NCI-H2029 treated with DMSO at 0.1 percent for 48 hours (cell line): ENCODE measurements around the gene ADORA3.
"Not testable (repeated sequence)": the region's sequence is repeated elsewhere in the genome, so short reads cannot be mapped to it uniquely, and the experiment has no call there.

Source experiments
- DNase-seq: peaks from one replicate; lab custom pipeline; 2025; lab: John Stamatoyannopoulos, UW

The ADORA3 gene

DNA sequence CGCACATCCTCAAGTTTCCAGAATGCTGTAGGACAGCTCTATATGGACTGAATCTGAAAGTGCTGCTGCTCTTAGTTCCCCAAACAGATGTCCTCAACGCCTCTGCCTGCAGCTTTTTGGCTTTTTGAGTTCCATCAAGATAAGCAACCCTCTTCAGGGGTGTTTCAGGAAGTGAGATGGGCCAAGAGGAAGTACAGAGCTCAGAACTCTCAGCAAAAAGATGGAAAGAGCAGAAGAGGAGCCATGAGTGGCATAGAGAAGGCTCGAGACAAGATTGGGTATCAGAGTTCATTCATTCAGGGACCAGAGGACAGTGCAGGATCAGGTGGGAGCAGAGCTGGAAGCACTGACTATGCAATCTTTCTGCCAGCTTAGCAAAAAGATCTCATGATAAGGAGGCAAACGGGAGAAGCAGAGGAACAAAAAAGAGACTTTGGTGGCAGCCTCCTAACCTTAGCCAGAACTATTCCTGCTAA lies at the start of gene ADORA3, which contains the start of gene TMIGD3:
ADORA3 (minus strand) TSS at position 49 of the 476 bp plus-strand sequence. CDS start 279 bp downstream, outside the sequence.
TMIGD3 (minus strand) TSS at position 49 of the 476 bp plus-strand sequence. CDS start 279 bp downstream, outside the sequence.
- DNase-seq = no peak

DNA sequence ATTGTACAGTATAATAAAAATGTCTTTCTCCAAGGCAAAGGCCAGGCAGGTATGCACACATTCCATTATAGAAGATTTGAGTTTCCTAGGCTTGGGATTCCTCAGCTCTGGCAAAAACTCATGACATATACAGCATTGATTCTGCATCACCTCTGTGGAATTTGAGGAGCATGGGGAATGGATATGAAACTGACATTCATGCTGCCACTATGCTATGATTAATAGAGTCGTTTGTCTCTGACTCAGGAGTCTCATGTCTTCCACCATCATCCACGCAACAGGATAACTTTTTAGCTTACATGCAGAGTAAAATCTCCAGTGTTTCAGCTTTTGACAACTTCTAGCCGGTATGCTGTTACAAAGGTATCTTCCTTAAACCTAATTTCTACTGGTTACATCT lies 49.8 kb upstream of the ADORA3 start:
- no peak for DNase-seq

DNA sequence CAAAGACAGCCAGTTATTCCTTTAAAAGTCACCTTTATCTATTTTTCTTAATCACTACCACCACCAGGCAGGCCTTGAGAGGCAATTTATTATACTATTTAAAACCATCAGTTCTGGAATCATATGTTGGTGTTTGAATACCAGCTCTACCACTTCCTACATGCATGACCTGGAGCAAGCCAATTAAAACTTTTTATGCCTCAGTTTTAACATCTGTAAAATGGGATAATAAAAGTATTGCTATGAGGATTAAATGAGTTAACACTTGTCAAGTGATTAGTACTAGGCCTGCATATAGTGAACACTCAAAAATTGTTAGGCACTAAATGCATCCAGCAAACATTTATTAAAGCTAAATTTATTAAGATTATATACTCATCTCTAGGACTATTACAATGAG lies 49.2 kb upstream of the ADORA3 start:
- DNase-seq = no peak

DNA sequence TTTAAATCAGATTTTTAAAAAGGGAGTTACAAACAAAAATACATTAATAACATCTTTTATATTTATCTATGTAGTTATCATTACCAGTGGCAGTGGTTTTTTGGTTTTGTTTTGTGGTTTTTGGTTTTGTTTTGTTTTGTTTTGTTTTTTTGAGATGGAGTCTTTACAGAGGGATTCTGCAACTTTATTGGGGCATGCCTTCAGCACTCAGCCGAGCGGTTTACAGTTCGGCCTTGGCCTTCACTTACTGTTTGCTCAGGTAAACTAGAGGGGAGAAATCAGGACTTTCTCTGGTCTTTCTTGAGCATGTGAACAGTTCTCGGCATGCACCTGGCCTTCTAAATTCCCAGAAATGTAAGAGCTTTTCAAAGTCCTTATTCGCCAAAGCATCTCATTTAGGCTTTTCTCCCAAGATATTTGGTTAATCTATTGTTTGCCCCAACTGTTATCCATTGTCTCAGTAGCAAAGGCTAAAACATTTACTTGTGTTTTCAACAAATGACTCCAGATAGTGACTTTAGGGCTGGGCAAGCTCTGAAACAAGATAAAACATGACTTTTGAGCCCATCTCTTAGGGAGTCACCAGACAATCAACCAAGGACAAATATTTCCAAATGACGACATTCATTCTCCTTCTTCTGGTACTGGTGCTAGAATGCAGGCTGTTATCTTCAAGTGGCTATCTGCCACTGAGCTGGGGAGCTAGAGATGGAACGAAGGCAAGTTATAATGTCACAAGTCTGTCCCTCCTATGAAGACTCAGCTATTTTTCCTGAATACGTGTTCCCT lies 48.4 kb upstream of the ADORA3 start:
- DNase-seq = no peak

DNA sequence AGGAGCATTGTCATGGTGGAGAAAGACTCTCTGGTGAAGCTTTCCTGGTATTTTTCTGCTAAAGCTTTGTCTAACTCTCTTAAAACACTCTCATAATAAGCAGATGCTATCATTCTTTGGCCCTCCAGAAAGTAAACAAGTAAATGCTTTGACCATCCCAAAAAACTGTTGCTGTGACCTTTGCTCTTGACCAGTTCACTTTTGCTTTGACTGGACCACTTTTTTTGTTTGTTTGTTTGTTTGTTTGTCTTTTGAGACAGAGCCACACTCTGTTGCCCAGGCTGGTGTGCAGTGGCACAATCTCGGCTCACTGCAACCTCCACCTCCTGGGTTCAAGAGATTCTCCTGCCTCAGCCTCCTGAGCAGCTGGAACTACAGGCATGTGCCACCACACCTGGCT lies 44.4 kb upstream of the ADORA3 start:
- DNase-seq = not testable (repeated sequence)

DNA sequence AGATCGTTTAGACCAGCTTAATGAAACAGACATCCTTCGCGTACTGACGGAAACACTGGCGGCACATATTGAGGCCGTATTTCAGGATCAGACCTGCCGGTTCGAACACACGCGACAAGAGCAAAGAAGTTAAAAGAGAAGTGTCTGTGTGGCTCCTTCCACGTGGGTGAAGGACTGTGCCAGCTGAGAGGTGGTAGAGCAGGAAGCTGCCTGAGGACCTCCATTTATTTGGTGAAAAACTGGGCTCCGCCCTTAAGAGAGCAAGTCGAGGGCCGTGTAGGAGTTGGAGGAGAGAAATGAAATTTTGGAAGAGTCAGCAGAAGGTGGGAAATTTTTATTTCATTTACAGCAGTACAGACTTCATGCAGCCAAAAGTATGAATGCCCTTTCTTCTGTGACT lies 38.8 kb upstream of the ADORA3 start:
- no peak for DNase-seq

DNA sequence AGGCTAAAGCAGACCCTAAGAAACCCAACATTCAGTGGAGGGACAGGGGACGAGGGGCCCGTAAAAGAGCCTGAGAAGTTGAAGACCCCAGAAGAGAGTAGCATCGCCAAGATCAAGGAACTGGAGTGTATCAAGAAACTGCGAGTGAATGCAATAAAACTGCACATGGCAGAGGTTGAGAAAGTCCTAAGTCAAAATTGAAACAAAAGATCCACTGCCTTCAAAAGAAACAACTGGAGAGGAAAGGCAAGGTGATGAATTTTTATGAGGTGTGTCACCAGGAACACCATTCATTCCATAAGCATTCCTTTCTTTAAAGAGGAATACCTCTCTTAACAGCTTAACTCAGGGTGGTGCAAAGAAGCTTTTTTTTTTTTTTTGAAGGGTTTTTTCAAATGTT lies 38.3 kb upstream of the ADORA3 start:
- no peak for DNase-seq

DNA sequence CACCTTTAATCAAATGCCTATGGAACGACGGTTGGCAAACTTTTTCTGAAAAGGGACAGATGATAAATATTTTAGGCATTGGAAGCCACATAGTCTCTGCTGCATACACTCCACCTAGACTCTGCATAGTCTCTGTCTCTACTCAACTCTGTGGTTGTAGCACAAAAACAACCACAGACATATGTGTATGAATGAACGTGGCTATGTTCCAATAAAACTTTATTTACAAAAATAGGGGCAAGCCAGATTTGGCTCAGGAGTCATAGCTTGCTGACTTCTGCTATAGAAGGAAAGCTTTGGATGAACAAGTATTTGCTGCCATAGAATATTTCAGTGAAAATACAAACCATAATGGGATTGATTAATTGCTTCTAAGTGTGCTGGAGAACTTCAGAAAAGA lies 37.5 kb upstream of the ADORA3 start:
- no peak for DNase-seq

DNA sequence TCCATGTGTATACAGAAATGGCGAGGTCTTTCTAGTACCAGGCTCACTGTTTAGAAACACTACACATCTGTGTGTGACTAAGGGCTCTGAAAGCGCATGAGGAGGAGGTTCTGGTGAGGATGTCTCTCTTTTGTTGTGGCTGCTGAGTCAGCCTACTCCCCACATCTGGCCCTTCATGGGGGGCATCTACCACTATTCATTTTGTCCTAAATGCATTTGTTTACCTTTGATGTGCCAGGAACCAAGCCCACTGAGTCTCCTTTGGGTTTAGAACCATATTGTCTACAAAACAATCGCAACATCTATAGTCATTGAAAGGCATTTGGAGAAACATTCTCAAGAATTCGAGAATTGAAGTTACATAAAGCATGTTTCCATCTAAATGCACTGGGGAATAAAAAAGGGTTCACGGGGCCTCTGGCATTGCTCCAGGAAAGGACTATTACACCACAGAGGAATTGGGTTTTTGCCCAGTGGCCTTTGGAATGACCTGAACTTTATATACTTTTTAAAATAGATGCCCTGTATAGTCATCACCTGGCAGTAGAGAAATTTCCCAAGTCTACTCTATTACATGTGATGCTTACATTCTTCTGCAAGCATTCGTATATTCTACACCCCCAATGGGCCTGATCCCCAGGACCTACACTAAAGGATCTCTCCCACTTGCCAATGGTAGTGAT lies 35.1 kb upstream of the ADORA3 start:
- DNase-seq = no peak

DNA sequence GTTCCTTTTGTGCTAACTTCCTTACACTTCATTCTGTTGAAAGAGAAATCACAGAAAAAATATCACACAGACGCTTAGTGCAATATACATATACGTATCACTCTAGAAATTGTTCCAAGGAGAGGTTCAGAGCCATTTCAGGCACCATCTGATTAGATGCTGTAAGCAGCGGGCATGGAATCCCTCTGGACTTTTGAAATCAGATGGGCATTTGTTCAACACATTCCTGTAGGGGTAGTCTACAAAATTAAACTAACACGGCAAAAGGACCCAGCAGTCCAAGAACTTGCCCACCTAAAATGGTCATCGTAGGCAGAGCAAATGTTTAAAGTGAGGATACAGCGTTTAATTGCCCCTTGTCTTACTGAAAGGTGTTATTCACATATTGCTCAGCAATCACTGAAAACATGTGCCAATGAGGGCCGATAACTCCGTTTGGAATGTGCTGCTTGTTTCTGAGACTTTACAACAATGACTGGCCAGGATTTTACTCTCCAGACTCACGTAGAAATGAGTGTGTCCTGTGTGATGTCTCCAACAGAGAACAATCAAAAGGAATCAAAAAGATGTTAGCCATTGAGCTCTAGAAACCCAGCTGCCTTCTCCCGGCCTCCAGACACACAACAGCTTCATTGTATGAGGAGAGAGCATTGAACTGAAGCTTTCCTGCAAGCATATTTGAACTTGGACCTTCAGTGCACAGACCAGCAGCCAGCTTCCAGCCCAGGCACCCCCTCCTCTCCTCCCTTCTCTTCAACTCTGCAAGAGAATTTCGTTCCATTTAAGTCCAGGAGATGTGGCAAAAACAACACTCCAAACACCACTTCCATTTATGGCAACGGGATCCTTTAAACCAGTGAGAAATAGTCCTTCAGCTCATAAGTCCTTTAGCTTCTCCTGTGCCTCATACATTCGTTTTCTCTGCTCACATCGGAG lies 32.1 kb upstream of the ADORA3 start:
- no peak for DNase-seq

DNA sequence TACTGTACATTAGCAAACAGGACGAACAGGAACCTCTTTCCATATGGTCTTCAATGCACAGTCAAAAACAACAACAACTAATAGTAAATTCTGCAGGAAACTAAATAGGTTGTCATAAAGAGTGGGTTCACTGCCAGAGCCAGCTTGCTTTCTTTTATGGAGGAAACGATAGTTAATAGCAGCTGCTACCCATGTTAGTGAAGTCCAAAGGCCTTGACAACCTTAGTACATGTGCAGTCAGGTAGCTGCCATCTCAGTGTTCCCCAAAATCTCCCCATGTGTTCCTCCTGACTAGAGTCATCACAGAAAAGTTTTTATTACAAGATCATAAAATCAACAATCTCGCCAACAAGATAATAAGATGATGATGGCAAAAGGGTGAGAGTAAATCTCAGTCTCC lies 16.6 kb upstream of the ADORA3 start:
- DNase-seq = no peak

DNA sequence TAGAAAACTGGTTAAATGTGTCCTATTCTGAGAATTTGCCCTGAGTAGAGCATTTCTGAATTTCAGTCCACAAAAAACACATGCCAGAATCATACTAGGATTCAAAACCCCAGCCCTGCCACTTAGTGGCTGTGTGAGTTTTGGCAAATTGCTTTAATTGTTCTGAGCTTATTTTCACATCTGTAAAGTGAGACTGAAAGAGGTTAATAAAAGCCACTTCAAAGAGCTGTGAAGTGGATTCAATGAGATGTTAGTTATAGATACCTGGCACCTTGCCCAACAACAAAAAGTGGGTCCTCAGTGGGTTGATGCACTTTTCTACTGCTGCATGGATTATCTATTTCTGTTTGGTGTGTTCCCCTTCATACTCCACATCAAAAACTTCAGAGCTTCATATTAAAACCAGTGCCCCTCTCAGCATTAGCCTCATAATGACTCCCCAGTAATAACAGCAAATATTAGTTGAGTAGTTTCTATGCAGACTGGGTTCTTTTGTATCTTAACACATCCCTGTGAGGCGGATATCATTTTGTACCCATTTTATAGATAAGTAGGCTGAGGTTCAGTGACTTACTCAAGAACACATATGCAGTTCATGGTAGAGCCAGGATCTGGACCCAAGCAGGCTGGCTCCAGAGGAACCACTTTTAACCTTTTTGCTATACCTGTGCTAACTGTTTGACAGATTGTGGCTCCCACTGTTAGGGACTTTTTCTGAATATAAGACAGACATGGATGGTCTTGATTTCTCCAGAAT lies 14.2 kb upstream of the ADORA3 start:
- DNase-seq = peak; percentile 61

DNA sequence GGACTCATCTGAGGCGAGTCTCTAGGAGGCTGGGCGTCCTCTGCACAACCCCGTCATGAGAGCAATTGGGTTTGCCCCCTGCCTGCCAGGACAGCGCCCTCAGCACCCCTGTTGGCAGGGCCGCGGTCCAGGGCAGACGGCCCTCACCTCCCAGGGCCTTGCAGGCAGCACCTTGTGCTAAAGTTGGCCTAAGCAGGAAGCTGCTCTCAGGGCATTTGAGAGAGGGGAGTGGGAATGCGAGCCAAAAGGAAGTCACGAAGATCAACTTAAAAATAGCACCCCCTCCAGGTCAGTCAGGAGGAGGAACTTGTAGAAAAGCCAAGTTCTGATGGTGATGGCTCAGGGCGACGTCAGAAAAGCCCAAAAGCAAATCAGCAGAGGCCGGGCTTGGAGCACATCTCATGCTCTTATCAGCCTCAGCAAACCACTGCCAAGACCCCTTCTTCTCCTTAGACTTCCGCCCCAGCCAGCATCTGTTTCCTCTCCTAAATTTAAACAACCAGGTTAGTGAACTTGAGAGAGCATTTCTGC lies 12.6 kb upstream of the ADORA3 start:
- no peak for DNase-seq

DNA sequence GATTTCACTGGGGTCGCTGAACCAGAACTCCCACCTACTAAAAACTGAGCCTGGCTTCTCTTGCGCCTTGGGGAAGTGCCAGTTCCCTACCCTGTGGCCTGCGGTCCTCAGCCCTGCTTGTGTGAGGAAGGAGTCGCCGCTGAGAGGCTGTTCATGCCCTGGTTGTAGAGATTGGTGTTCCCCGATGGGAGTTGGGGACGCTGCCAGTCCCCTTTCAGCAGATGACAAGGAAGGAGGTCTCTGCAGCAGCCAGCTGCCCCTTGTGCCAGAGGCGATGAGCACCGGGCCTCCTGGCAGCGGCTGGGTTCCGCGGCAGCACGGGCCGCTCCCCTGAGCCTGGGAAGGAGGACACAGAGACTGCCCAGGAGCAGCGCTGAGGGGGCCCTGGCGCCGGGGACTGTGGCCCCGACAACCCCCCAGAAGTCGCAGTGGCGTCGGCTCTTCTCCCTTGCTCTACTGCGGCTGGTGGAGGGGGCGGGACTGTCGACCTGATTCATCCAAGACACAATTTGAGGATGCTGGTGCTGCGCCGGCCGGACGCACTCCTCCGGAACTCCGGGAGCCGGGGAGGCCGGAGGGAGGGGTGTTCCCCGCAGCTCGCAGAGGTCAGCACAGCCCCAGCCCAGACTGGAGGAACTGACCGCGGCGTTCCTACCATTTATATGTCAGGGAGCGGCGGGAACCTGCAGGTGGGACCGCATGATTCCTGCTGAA lies 12.0 kb upstream of the ADORA3 start:
- DNase-seq = no peak

DNA sequence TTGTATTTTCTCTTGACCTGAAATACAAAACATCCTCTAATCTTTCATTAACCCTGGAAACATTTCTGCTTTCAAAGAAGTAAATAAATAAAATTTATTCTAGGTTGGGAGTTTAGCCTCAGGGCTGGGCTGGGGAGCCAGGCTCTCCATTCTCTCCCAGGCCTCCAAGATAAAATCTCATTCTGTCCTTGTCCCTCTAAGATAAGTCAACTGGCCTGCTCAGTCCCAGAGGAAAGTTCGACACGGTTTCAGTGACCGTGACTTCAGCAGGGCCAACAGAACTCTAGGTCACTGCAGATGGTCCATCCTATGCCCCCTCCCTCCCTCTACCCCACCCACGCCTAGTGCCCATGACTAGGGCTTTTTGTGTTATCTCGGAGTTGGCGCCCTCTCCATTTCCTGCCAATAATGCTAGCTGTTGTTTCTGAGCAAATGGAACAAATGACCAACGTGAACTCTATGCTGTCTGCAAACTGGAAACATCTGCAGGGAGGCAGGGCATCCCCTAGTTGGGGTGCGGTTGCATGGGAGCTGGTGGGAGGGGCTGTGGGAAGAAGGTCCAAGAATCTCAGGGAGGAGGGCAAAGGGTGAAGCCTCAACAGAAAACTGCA lies 10.1 kb upstream of the ADORA3 start:
- no peak for DNase-seq

DNA sequence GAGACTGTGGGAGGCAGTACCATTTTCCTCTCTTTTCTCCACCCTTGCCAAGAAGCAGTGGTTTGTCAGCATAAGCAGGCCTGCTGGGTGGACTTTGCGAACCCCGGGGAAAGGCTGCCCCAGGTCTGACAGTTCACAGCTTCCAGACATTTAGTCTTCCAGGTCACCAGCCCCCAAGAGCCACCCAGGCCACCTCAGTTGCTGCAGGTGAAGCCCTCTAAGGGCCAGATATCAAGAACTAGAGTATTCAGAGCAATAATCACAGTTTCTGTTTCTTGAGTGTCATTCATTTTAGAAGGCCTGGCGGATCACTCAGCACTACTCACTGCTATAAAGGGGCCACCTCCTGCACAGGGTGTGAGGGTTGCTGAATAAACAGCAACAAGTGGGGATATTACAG lies 9.5 kb upstream of the ADORA3 start:
- DNase-seq = no peak

DNA sequence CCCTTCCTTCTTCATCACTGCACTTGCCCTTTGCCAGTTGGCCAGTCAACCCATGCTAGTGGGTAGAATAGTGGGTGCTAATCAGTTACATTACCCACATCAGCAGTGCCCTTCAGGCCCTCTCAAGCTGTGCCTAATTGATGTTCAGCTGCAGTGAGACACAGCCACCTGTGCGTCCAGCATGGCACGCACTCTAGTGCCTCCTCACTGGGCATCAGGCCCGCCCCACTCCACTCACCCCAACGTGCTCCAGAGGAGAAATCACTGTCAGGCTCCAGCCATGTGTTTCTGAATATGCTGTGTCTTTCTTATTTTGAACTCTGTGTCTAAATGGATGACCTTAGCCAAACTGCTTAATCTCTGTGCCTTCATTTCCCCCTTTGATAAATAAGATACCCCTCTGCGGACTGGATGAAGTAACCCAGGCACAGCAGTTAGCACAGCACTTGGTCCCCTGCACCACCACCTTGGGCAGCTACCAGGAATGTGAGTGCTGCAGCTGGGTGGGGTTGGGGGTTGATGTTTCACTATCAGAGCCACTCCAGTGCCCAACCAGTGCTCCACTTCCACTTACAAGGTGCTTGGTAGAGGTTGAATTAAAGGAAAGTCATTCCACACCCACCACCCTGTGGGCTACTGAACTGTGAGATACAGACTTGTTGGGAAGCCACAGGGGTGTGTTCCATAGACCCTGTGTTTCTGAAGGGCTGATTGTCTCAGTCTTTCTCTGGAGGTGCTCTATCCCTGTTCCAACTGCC lies 8.9 kb upstream of the ADORA3 start:
- DNase-seq = no peak

DNA sequence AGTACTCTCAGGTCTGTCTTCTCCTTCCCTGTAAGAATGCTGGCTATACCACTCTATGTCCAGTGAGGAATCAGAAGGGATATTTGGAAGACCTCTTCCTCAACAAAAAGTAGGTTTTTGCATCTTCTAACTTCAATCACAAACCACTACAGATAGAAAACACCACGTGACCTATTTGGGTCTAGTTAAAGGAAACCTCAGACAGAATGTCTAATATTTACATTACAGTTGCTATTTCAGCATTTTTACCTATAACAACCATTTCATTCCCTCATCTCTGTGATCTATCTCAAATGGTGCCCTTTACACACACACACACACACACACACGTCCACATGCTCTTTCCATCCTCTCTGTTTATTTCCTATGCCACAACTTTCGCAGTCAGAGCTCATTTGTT lies 7.9 kb upstream of the ADORA3 start:
- DNase-seq = no peak

DNA sequence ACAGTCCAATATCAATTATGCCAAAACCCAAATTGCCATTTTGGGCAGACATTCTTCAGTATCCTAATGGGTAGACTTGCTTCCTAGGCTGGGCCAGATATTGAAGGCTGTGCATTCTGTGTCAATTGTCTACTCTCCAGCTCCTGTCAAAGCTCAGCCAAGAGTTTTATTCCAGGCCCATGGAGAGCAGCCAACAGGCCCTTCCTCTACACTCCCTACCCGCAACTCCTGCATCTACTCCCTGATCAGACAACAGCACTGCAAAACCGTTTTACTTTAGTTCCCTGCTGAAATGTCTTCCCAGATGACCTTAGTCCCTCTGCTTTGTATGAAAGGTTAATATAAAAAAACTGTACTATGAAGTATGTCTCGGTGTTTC lies 6.6 kb upstream of the ADORA3 start:
- no peak for DNase-seq
